HG02852 (cell line): ENCODE data around the gene ZRANB3.

Experiments
- ATAC-seq: cut with Tn5 transposase; IDR thresholded peaks from one replicate; pipeline ENCODE4 v1.9.1; 2021; ENCODE audit warnings: mild to moderate bottlenecking, moderate library complexity; ENCODE audit not compliant: unreplicated experiment

ZRANB3 gene

GRCh38 chr2:135186054-135186453, 345.0 kb downstream of the ZRANB3 start:
- no peak for ATAC-seq

- ATAC-seq: no peak
Measured at GRCh38 chr2:135183822-135184221, 347.2 kb downstream of the ZRANB3 start.

- no peak for ATAC-seq
Measured at GRCh38 chr2:135182601-135183000, 348.4 kb downstream of the ZRANB3 start.

- ATAC-seq: no peak
Measured at GRCh38 chr2:135182190-135182589, 348.8 kb downstream of the ZRANB3 start.

GRCh38 chr2:135179689-135180088, 351.3 kb downstream of the ZRANB3 start:
- no peak for ATAC-seq

GRCh38 chr2:135175177-135175576, 355.8 kb downstream of the ZRANB3 start:
- ATAC-seq: no peak

- ATAC-seq: no peak
Measured at GRCh38 chr2:135174810-135175093, 356.3 kb downstream of the ZRANB3 start.

- ATAC-seq: no peak
Measured at GRCh38 chr2:135174049-135174809, 356.8 kb downstream of the ZRANB3 start.

- no peak for ATAC-seq
Measured at GRCh38 chr2:135169900-135170753, 360.9 kb downstream of the ZRANB3 start.

- no peak for ATAC-seq
Measured at GRCh38 chr2:135168204-135168856, 362.7 kb downstream of the ZRANB3 start.

- no peak for ATAC-seq
Measured at GRCh38 chr2:135167273-135167672, 363.7 kb downstream of the ZRANB3 start.

- no peak for ATAC-seq
Measured at GRCh38 chr2:135164431-135164830, 366.6 kb downstream of the ZRANB3 start.

- no peak for ATAC-seq
Measured at GRCh38 chr2:135163901-135164300, 367.1 kb downstream of the ZRANB3 start.

- ATAC-seq: peak; percentile 67
Measured at GRCh38 chr2:135163306-135163705, 367.7 kb downstream of the ZRANB3 start.

GRCh38 chr2:135162786-135163185, 368.2 kb downstream of the ZRANB3 start:
- ATAC-seq: no peak

GRCh38 chr2:135162377-135162776, 368.6 kb downstream of the ZRANB3 start:
- ATAC-seq: no peak

- ATAC-seq: no peak
Measured at GRCh38 chr2:135159191-135159590, 371.8 kb downstream of the ZRANB3 start.

- no peak for ATAC-seq
Measured at GRCh38 chr2:135157856-135158255, 373.2 kb downstream of the ZRANB3 start.

GRCh38 chr2:135154962-135155361, 376.1 kb downstream of the ZRANB3 start:
- ATAC-seq: no peak

GRCh38 chr2:135152361-135152760, 378.7 kb downstream of the ZRANB3 start:
- ATAC-seq: no peak

- no peak for ATAC-seq
Measured at GRCh38 chr2:135151615-135152014, 379.4 kb downstream of the ZRANB3 start.

- ATAC-seq: no peak
Measured at GRCh38 chr2:135150725-135151124, 380.3 kb downstream of the ZRANB3 start.
